Fibroblast of skin of left quadriceps (primary cell): Measurements from ENCODE around the gene CADPS2.
A peak's percentile ranks its signal among the peaks of the same experiment; 100 is the strongest.

Experiments
- DNase-seq, 2 experiments: peaks; one replicate each; pipeline ENCODE4 v3.0.0-alpha.2; 2013; ENCODE audit warnings: low read depth in 2 of 2

Gene CADPS2

DNA sequence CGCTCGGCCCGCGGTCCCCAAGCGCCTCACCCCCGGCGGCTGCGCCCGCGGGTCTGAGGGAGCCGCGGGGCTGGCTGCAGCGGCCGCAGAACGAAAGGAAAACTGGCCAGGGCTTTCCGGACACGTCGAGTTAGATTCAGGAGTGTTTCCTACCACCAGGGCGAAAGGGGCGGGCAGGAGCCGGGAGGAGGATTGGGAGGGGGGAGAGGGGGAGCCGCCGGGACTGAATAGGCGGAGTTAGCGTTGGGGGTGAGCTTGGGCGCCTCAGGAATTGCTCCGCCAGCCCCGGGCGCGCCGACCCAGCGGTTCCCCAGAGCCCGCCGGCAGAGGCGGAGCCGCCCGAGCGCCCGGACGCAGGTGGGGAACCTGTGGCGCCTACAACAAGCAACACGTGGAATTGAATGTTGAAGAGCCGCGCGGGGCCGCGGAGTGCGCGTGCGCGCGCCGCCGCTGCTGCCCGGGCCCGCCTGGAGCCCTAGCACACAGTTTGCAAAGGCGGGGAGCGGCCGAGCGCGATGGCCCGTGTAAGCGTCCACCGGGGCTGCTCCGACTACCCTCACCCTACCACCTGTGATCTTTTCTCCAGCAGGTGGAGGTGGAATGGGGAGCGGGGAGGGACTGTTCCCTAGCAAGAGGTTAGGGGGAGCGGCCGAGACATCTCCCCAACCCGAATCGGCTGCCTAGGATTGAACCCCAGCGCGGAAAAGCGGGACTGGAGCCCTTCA is at the start of gene CADPS2:
TSS of gene CADPS2 (minus strand) at position 104 of the 725 bp plus-strand sequence. CDS start 123 bp downstream, outside the sequence.
- peak; percentile 18 to 23 for DNase-seq

- DNase-seq: no peak
Measured at GRCh38 chr7:122935620-122936019, 49.4 kb upstream of the CADPS2 start.

DNA sequence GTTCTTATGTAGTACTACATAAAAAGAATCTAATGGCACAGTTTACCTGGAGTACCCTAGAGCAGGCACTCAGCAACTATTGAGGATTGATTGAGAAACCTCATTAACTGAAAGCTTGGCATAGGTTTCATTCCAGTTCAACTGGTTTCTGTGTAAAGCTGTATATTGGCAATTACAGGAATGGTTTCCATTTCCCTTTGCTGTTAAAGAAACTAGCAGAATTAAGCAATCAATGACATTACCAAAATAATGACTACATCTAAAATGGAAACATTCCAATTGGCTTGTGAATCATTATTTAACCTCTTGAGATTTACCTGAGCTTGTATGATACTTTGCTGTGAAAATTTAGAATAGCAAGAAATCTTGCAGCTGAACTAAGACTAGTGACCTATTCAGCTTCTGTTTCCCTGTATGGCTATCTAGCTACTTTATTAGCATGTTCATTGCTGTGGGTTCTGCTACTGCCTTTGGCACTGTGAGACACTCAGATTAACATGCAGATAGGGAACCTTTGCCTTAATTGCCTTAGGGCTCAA is 33.5 kb upstream of the CADPS2 start:
- no peak for DNase-seq

- DNase-seq: no peak
Measured at GRCh38 chr7:122914812-122915211, 28.6 kb upstream of the CADPS2 start.

DNA sequence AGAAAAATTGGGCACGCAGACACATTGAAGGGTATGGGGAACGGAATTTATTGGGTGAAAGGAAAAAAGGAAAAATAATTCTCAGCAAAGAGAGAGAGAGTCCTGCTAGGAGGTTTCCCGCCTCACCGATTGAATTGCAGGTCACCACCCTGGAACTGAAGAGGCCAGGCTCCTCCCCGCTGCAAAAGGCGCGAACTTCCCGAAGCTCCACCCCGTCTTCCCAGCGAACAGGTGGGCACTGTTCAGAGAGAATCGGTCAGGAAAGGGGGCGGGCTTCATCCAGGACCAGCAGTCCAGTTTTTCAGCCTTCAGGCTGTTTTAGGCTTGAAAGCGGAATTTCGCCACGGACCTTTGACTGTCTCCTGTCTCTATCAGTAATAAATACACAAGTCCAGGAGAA is 27.3 kb upstream of the CADPS2 start:
- no peak for DNase-seq

- no peak for DNase-seq
Measured at GRCh38 chr7:122902751-122903495, 16.7 kb upstream of the CADPS2 start.

- DNase-seq: no peak
Measured at GRCh38 chr7:122901250-122901649, 15.0 kb upstream of the CADPS2 start.

DNA sequence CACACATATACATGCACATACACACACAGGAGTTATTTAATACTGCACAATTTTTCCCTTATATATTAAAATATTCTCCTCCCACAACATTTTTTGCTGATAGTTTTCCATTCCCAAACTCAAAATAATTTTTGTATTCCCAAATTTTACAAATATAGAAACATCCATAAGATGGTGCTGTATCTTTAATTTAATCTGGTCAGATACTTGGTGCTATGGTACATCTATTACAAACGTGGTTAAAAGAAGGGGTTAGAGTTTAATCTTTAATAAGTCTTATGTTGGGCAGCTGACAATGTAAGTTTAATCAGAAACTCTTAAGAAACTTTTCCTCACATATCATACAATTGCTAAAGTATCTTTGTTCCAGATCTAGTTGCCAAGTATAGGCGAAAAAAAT is 10.2 kb upstream of the CADPS2 start:
- no peak for DNase-seq

GRCh38 chr7:122893486-122893885 is 7.2 kb upstream of the CADPS2 start:
- no peak for DNase-seq

GRCh38 chr7:122889116-122889515 is 2.9 kb upstream of the CADPS2 start:
- DNase-seq: no peak

GRCh38 chr7:122887848-122888247 is 1.6 kb upstream of the CADPS2 start:
- no peak for DNase-seq

DNA sequence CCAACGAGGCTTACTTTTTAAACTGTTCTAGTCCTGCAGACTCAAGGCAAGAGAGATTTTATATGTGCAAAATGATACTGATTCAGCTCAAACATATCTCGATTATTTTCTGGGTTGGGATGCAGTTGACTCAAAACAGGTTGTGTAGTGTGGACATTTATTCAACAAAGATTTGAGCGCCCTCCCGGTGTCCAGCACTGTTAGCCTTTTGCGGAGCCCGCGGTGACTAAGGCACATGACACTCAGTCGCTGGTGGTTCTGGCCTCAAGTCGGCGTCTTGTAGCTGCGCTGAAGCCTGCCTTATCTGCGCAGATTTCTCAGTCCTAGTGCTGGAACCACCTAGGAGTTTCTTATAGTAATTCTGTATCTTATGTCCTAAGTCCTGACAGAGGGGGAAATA is 938 bp upstream of the CADPS2 start:
- DNase-seq: no peak

DNA sequence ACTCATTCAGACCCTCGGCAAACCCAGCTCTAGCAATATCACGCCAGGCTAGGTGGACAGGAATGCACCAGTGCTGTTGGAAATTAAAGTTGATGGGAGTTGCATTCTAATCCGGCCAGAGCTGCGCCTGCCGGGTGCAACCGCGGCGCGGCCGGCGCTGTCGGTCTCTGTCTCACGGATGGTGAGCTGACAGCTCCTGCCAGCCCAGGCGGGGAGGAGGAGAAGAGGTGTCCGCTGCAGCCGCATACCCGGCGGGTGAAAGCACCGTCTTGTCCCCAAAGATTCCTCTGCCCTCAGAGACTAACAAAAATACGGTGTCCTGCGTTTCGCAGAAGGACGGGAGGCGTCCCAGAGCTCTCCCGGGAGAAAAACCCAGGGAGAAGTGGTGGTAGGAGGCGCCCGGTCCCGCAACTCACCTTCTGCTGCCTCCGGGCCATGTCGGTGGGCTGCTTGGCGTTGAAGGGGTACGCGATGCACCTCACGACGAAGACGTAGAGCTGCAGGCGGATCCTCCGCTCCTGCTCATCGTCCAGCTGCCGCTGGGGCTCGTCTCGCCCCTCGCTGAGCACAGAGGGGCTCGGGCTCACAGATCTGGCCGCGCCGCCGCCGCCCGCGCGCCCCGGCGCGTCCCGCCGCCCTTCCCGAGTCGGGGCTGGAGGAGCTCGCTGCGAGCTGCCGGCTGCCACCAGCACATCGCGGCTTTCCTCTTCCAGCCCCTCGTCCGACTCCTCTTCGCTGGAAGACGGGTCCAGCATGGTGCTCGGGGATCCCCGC is 490 bp downstream of the CADPS2 start:
- DNase-seq: no peak

DNA sequence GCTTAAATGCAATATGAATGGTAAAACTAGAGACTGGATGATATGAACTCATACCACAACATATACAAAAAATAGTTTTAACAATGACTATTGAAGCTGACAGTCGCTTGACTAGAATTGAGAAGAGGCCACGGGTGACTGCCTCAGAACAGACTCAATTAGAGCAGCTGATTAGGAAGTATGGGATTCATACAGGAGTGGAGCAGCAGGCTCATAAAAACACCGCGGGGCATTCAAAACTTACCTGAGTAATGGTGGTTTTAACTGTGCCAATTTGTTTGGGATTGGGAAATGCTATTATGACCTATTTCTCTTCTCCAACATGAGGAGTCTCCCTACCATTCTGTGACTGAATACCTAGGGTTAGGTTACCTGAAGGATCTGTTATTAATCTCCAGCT is 2.1 kb downstream of the CADPS2 start:
- no peak for DNase-seq

DNA sequence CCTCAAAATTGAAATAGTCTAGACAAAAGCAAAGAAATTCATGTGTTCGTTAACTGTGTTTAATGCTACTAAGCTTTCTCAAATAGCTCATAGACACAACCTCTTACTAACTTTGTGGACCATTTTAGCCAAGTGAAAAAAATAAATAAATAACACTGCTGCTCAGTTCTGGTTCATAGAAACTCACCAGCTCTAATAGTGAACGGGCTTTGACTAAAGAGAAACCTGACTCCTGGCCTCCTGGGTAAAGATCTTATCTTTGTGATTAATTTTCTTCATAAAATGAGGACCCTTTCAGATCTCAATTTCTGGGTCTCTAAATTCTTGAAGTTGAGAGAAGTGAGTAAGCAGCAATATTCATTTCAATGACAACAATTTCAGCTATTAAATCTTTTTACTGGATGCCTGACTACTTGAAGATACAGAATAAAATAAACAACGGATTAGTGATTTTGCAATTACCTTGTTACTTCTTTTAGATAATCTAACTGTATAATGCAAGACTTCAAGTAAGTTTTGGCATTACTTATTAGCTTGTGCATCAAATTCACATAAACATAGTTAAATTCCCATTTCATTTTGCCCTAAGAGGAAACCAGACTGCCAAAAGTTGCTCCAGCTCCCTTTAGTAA is 3.1 kb downstream of the CADPS2 start:
- no peak for DNase-seq

DNA sequence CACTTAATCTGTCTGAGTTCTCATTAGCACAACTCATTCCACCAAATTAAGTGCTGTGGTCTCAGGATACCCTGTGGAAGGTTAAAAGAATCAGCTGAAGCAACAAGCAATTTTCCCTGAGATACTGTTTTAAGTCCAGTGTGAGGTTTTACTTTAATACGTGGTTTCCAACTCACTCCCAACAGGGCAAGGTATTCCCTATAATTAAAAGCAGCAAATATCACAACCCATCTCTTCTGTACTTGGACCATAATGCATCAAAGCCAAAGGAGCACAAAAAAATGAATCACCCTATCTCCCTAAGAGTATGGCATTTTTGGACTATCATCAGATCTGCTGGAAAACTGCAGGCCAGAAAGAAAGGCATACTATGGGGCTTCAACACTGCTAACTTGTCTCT is 4.9 kb downstream of the CADPS2 start:
- no peak for DNase-seq

DNA sequence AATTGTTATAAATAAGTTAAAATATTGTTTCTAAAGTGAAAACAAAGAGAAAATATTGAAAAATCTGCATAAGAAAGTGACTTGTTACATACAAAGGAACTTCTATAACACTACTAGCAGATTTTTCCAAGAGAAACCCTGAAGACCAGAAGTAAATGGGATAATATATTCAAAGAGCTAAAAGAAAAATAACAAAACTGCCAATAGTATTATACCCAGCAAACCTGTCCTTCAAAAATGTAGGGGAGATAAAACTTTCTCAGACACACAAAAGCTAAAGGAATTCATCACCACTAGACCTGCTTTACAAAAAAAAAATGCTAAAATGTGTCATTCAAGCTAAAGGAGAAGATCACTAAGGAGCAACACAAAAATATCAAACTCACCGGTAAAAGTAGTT is 17.0 kb downstream of the CADPS2 start:
- DNase-seq: no peak

DNA sequence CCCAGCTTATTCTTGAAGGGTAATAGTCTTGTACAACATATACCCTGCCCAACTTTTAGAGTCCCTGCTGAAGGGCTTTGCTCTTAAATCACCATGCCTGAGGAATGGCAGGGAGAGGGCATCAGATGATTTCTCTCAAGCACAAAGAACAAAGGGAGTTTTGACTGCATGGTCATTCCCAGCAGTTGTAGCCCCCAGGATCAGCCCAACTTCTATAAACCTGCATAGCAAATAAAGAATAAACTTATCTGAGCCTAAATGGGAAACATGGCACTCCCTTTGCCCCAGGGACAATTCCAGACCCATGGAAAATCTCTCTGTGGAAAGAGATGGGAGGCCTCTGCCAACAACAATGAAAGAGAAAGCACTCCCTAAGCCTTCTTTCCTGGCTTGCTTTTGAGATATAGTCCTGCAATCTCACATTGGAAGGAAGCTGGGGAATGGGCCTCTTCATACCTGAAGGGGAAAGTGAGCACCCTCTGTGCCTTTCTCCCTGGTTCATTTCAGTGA is 18.7 kb downstream of the CADPS2 start:
- no peak for DNase-seq

- DNase-seq: no peak
Measured at GRCh38 chr7:122864838-122865237, 21.4 kb downstream of the CADPS2 start.

GRCh38 chr7:122864016-122864415 is 22.2 kb downstream of the CADPS2 start:
- DNase-seq: no peak

- no peak for DNase-seq
Measured at GRCh38 chr7:122858320-122858719, 27.9 kb downstream of the CADPS2 start.

DNA sequence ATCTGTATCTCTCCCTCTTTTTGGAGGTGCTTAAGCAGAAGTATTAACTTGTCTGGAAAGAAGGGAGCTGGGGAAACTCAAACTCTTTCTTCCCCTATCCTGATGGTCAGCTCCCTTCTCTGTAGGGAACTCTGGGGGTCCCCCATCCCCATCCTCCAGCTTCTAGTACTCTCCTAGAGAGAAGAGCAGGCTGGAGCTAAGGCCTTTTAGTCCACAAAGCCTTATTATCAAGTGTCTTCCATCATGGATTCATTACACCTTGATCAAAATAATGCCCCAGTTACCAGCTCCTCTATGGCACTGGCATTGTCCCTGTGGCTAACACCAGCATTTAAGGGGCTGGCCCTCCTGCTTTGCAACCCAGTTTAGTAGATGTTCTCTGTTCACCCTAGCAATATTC is 35.7 kb downstream of the CADPS2 start:
- no peak for DNase-seq
